GM12891 (cell line): ENCODE data around the gene ACE2.

Experiments used
- POLR2A ChIP-seq: IDR thresholded peaks from 2 replicates; pipeline ENCODE4 v1.6.1; 2011; ENCODE audit warnings: low read depth, low read length, control low read depth
- POLR2AphosphoS5 ChIP-seq: IDR thresholded peaks from 2 replicates; pipeline ENCODE4 v1.6.1; 2011; ENCODE audit warnings: low read depth, low read length, control low read depth
- SPI1 ChIP-seq: IDR thresholded peaks from 2 replicates; pipeline ENCODE4 v1.6.1; 2011; ENCODE audit warnings: low read depth, low read length, control low read depth
- TAF1 ChIP-seq: IDR thresholded peaks from 2 replicates; pipeline ENCODE4 v1.6.1; 2011; ENCODE audit warnings: low read depth, low read length, control low read depth

GRCh38 chrX:15616531-15616930 is 15.8 kb upstream of the ACE2 start:
- TF ChIP-seq POLR2A (no peak), TAF1 (no peak), POLR2AphosphoS5 (no peak), SPI1 (no peak)
